CD4-positive, alpha-beta T cell treated with Interleukin-6 for 4 hours (primary cell): Measurements from ENCODE around the gene MYO7B.

Experiments used
- DNase-seq: peaks from one replicate; pipeline ENCODE4 v3.0.0-alpha.2; 2020; ENCODE audit warnings: mixed read lengths

Gene MYO7B

GRCh38 chr2:127535422-127535901, at the start of gene MYO7B:
MYO7B (plus strand) TSS chr2:127535683; CDS start chr2:127559723, 24,040 bp downstream.
- DNase-seq = no peak

GRCh38 chr2:127485694-127486071, 49.8 kb upstream of the MYO7B start:
- DNase-seq = no peak

DNA sequence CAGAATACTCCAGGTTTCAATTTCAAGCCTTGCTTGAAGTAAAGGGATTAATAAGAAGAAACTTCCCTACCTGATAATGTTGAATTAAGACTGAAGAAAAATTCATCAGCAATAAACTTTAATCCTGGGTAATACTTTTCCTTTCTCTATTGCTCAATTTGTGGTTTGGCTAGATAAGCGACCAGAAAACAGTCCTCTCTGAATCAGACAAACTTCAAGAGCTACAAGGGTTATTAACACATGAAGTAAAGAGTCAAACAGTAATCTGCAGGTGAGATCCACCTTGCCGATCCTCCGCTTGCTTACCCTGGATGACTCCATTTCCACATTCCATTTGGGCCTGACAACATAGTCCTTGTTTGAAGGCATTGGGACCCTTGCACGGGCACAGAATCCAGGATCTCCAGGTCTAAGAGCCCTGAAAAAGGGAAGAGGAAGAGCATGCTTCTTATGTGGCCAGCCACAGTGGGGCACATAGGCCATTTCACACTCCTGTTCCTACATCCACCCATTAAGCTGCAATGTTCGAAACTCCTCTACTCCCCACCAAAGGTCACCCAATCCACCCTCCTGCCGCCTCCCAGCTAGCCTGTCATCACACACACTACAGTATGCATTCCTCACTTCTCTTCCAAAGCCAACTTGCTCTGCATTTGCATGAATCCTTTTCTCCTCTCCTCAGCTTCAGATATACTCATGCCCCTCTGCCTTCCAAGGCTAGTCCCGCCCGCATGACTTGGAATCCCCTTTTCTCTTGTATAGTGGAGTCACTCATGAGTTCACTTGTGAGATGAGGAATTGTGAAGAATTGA, 49.0 kb upstream of the MYO7B start:
- DNase-seq = no peak

GRCh38 chr2:127490283-127490682, 45.2 kb upstream of the MYO7B start:
- DNase-seq = no peak

- DNase-seq = no peak
Observed at GRCh38 chr2:127498386-127498785, 37.1 kb upstream of the MYO7B start.

- DNase-seq = no peak
Observed at GRCh38 chr2:127503491-127503890, 32.0 kb upstream of the MYO7B start.

DNA sequence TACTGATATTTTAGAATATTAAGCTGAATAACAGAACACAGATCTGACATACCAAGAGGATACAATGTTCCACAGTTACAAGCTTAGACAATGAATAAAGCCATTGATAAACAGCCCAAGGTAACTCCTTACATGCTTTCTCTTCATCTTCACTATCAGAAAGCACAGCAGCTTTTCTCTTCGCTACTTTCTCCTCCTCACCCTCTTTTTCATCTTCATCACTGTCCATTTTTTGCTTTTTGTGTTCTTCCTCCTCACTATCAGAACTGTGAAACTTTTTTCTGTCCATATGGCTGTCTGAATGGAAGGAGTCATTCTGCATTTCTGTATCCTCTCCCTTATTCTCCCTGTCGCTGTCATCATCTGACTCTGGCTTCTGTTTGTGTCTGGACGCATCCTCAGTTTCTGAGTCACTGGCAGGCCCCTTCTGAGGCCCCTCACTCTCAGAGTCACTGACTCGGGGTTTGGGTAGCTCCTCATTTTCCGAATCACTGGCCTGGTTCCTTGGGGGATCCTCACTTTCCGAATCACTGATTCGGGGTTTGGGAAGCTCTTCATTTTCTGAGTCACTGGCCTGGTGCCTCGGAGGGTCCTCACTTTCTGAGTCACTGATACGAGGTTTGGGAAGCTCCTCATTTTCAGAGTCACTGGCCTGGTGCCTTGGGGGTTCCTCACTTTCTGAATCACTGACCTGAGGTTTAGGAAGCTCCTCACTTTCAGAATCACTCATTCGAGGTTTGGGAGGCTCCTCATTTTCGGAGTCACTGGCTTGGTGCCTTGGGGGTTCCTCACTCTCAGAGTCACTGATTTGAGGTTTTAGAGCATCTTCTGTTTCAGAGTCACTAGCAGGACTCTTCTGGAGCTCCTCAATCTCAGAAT, 30.7 kb upstream of the MYO7B start:
- no peak for DNase-seq

- DNase-seq = no peak
Observed at GRCh38 chr2:127506510-127506909, 29.0 kb upstream of the MYO7B start.

GRCh38 chr2:127508023-127508630, 27.4 kb upstream of the MYO7B start:
- DNase-seq = no peak

- DNase-seq = no peak
Observed at GRCh38 chr2:127508631-127509034, 26.9 kb upstream of the MYO7B start.

- no peak for DNase-seq
Observed at GRCh38 chr2:127510073-127510472, 25.4 kb upstream of the MYO7B start.

DNA sequence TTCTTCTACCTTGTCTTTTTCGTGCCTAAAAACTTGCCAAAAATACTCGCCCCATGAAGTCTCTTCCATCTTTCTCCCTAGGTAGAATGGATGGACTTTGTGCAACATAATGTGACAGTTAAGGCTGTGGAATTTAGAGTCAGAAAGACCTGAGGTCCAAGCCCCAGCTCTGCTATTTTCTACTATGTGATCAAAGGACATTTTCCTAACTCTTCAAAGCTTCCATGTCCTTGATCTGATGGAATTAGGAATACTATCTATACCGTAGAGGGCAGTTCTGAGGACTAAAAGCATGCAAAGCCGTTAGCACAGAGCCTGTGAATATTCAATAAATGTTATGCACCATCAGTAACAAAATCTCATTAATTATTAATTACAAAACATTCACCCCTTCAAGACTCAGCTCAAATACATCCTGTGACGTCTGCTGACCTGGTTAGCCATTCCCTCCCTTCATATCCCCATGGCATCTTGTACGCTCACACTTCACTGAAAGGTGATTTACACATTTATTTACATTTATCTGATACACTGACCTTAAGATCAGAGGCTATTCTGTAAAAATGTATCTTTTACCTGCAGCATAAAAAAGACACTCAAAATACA, 24.3 kb upstream of the MYO7B start:
- no peak for DNase-seq

DNA sequence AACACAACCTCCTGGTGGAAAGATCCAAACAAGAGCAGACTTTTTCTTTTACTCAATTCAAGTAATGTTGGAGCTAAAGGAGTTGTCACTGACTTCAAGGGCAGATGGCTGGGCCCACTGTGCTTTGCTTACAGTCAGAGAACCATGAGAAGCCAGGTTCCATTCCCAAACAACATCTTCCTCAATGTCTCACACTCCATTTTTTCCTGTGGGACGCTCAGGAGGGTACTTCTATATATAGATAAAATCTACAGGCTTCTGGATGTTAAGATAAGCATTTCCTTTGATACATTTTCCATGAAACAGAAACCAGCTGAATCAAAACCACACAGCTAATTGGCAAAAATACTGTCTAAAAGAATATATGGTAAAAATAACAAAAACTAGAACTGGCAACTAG, 23.6 kb upstream of the MYO7B start:
- DNase-seq = no peak

GRCh38 chr2:127512362-127512761, 23.1 kb upstream of the MYO7B start:
- DNase-seq = no peak

DNA sequence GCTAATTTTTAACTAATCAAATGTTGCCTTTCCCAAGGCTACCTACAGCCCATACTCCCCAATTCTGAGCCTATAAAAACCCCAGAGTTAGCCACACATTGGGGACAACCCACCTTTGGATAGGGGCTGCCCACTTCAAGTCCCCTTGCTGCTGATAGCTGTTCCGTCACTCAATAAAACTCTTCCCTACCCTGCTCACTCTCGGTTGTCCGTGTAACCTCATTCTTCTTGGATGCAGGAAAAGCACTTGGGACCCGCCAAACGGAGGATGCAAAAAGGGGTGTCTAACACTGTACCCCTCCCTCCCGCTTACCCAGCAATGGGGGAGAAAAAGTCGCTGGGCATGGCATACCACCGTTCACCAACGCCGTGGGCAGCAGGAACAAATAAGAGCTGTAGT, 21.4 kb upstream of the MYO7B start:
- no peak for DNase-seq

DNA sequence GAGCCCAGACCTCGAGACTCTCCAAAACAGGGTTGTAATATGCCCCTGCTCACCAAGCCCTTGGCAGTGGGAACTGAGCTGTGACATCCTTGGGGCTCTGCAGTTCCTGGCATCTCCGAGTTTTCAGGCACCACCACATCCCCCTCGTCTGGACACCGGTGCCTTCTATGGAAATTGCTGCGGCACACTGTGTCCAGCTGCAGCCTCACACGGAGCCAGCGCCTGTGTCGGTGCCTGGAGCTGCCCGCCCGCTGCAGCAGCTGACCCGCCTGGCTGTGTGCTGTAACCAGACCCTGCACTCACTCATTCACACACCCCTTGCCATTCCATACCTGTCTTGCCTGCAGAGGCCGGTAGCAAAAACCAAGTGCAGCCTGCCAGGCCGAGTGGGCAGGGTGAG, 21.0 kb upstream of the MYO7B start:
- DNase-seq = no peak

DNA sequence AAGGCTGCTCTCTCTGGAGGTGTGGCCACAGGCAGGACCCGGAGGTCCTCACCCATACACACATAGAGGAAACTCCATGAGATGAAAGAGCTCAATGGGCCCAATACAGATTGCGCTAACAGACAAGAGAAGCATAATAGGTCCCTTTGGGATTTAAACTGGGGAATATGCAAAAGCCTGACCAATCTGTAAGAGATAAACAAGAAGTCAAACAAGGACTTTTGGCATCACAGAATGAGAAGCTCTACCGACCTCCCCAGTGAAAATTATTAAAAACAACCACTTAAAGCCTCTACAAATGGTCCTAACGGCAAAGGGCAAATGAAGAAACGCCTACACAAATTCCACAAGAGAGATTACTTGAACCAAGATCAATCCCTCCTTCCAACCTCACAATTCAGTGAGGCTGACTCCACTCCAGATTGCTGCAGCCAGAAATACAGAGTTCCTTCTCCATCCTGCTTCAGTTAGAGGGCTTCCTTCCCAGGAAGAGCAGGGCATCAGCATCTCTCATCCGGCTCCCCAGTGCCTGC, 20.0 kb upstream of the MYO7B start:
- no peak for DNase-seq

DNA sequence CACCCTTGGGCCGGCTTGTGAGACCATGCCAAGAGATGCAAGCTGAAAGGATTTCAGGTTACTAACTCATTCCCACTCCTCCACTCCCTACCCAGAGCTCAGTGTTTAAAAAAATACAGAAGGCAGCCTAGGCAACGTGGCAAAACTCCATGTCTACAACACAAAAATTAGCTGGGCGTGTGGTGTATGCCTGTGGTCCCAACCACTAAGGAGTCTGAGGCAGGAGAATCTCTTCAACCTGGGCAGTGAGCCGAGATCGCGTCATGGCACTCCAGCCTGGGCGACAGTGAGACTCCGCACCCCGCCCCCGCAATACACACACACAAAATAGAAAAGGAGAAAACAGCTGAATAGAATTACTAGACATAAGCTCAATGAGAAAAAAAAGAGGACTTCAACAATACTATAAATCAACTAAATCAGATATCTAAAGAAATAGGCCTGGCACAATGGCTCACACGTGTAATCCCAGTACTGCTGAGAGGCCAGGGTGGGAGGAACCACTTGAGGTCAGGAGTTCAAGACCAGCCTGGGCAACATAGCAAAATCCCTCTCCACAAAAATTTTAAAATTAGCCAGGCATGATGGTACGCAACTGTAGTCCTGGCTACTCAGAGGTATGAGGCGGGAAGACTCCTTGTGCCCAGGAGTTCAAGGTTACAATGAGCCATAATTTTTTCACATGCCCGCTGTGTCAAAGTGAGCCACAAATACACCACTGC, 19.3 kb upstream of the MYO7B start:
- DNase-seq = no peak

DNA sequence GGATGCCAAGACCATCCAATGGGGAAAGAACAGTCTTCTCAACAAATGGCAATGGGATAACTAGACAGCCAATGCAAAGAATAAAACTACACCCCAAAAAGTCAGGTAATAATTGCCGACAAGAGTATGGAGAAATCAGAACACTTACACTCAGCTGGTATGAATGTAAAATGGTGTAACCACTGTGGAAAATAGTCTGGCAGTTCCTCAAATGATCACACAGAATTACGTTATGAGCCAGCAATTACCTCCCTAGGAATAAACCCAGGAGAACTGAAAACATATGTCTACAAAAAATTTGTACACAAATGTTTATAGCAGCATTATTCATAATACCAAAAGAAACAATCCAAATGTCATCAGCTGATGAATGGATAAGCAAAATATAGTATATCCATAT, 18.0 kb upstream of the MYO7B start:
- no peak for DNase-seq

DNA sequence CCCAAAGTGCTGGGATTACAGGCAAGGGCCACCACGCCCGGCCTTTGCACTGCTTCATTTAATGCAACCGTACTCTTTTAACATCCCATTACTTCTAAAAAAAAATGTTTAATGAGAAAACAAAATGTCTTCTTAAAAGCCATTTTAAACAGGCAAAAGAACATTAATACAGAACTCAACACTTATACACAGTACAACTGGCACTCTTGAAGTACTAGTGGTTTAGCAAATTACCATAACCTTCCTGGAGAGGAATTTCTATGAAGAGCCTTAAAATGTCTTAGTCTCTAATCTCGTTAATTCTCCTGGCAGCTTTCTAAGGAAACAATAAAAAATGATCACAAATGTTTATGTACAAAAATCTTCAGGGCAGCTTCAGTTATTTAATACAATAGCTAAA, 15.1 kb upstream of the MYO7B start:
- DNase-seq = no peak

DNA sequence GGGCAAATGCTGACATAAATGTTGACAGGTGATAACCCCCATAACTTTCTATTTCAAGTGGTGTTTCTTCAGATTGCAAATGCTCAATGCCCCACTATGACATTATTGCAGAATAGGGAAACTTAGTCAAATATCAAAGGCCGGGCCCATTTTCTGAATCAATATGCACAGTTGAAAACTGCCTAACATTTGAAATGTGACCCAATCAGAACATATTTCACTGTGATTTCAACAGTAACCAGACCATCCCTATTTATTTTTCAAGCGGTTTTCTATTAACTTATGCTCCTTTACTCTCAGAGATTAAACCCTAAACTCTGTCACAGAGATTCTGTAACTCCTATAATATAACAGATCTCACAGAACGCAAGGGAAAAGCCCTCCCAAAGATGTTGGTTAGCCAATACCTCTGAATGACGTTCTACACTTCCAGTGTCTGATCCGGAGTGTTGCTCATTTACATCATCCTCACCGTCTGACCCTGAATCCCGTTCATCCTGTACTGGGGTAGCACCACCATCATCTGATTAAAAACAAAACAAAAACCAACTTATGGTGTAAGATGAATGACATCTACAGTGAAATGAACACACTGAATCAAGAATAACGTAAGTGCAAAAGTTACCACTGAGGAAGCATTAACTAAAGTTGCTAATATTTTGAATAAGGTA, 12.1 kb upstream of the MYO7B start:
- DNase-seq = no peak
